ENCODE measurements around the gene GDF7.
"Not testable (repeated sequence)": the region's sequence is repeated elsewhere in the genome, so short reads cannot be mapped to it uniquely, and the experiment has no call there.

GDF7 gene

GRCh38 chr2:20706217-20706616 lies 39.3 kb downstream of the GDF7 start:
- Histone ChIP-seq H3K4me2 (ENCODE audit: low read length) (no peak overlapping the region), H3K79me2 (no peaks in the 10 kb centered on the region), H3K4me1 (no peaks in the 10 kb centered on the region), H3K36me3 (ENCODE audit: control insufficient read depth, insufficient read depth, low read length) (no peaks in the 10 kb centered on the region), H3K27me3 (ENCODE audit: control insufficient read depth, insufficient read depth, low read length) (no peaks in the 10 kb centered on the region), H3K27ac (no peak overlapping the region), H2AFZ (no peak overlapping the region), H3K9ac (no peak overlapping the region), H3K9me3 (ENCODE audit: control insufficient read depth, low read length) (no peaks in the 10 kb centered on the region), H3K4me3 (ENCODE audit: low read depth, low read length) (no peak overlapping the region)
- TF ChIP-seq CTCF (IDR thresholded peaks at IDR 0.05), result no peak

GRCh38 chr2:20706786-20707185 lies 39.8 kb downstream of the GDF7 start:
- no peak overlapping the region for H3K27ac ChIP-seq
- H3K79me2 ChIP-seq, result no peaks in the 10 kb centered on the region
- H3K9me3 ChIP-seq (ENCODE audit: control insufficient read depth, low read length), result no peaks in the 10 kb centered on the region
- no peak overlapping the region for H3K9ac ChIP-seq
- no peaks in the 10 kb centered on the region for H3K4me1 ChIP-seq
- no peak for TF ChIP-seq CTCF (IDR thresholded peaks at IDR 0.05)
- no peaks in the 10 kb centered on the region for H3K27me3 ChIP-seq (ENCODE audit: control insufficient read depth, insufficient read depth, low read length)
- H3K4me3 ChIP-seq (ENCODE audit: low read depth, low read length), result no peak overlapping the region
- H3K4me2 ChIP-seq (ENCODE audit: low read length), result no peak overlapping the region
- no peak overlapping the region for H2AFZ ChIP-seq
- no peaks in the 10 kb centered on the region for H3K36me3 ChIP-seq (ENCODE audit: control insufficient read depth, insufficient read depth, low read length)

- no peak for TF ChIP-seq CTCF (IDR thresholded peaks at IDR 0.05)
- H3K79me2 ChIP-seq, result no peaks in the 10 kb centered on the region
- no peak overlapping the region for H3K27ac ChIP-seq
- H3K4me1 ChIP-seq, result no peaks in the 10 kb centered on the region
- no peaks in the 10 kb centered on the region for H3K36me3 ChIP-seq (ENCODE audit: control insufficient read depth, insufficient read depth, low read length)
- no peak overlapping the region for H2AFZ ChIP-seq
- no peaks in the 10 kb centered on the region for H3K9me3 ChIP-seq (ENCODE audit: control insufficient read depth, low read length)
- no peak overlapping the region for H3K4me3 ChIP-seq (ENCODE audit: low read depth, low read length)
- H3K27me3 ChIP-seq (ENCODE audit: control insufficient read depth, insufficient read depth, low read length), result no peaks in the 10 kb centered on the region
- no peak overlapping the region for H3K9ac ChIP-seq
- no peak overlapping the region for H3K4me2 ChIP-seq (ENCODE audit: low read length)
Observed at GRCh38 chr2:20707601-20708000, 40.7 kb downstream of the GDF7 start.

- H3K9me3 ChIP-seq (ENCODE audit: control insufficient read depth, low read length); H3K27me3 ChIP-seq (ENCODE audit: control insufficient read depth, insufficient read depth, low read length); H3K79me2 ChIP-seq; H3K4me3 ChIP-seq (ENCODE audit: low read depth, low read length); H2AFZ ChIP-seq; H3K4me2 ChIP-seq (ENCODE audit: low read length); H3K27ac ChIP-seq; H3K4me1 ChIP-seq; H3K9ac ChIP-seq; H3K36me3 ChIP-seq (ENCODE audit: control insufficient read depth, insufficient read depth, low read length): not testable (repeated sequence)
Observed at GRCh38 chr2:20711641-20712040, 44.7 kb downstream of the GDF7 start.

- H3K79me2 ChIP-seq; H3K27me3 ChIP-seq (ENCODE audit: control insufficient read depth, insufficient read depth, low read length); H3K4me2 ChIP-seq (ENCODE audit: low read length); H2AFZ ChIP-seq; H3K9ac ChIP-seq; H3K36me3 ChIP-seq (ENCODE audit: control insufficient read depth, insufficient read depth, low read length); H3K4me1 ChIP-seq; H3K27ac ChIP-seq; H3K9me3 ChIP-seq (ENCODE audit: control insufficient read depth, low read length); H3K4me3 ChIP-seq (ENCODE audit: low read depth, low read length): not testable (repeated sequence)
Observed at GRCh38 chr2:20713585-20713984, 46.6 kb downstream of the GDF7 start.

- H3K4me2 ChIP-seq (ENCODE audit: low read length); H3K36me3 ChIP-seq (ENCODE audit: control insufficient read depth, insufficient read depth, low read length); H3K4me1 ChIP-seq; H2AFZ ChIP-seq; H3K27me3 ChIP-seq (ENCODE audit: control insufficient read depth, insufficient read depth, low read length); H3K9ac ChIP-seq; H3K9me3 ChIP-seq (ENCODE audit: control insufficient read depth, low read length); H3K4me3 ChIP-seq (ENCODE audit: low read depth, low read length); H3K79me2 ChIP-seq; H3K27ac ChIP-seq: not testable (repeated sequence)
Observed at GRCh38 chr2:20714412-20714811, 47.5 kb downstream of the GDF7 start.

GRCh38 chr2:20716164-20716563 lies 49.2 kb downstream of the GDF7 start:
- H3K4me2 ChIP-seq (ENCODE audit: low read length), result not testable (repeated sequence)

More at GRCh38 chr2:20716164-20716563, 49.2 kb downstream of the GDF7 start:
- not testable (repeated sequence) for H3K4me3 ChIP-seq (ENCODE audit: low read depth, low read length); H3K27me3 ChIP-seq (ENCODE audit: control insufficient read depth, insufficient read depth, low read length); H2AFZ ChIP-seq; H3K9me3 ChIP-seq (ENCODE audit: control insufficient read depth, low read length); H3K4me1 ChIP-seq; H3K79me2 ChIP-seq; H3K36me3 ChIP-seq (ENCODE audit: control insufficient read depth, insufficient read depth, low read length); H3K27ac ChIP-seq; H3K9ac ChIP-seq

Data from parathyroid adenoma (tissue), 2 donors.